HepG2 (cell line): ENCODE measurements around the gene MEA1. TPM values are rescaled to one million over a fixed set of nuclear protein-coding genes. Genes with fewer than 3 reads are reported as not detected.

Source experiments
- CENPT ChIP-seq: sonication (generic); formaldehyde crosslinking; IDR thresholded peaks from 2 replicates; pipeline ENCODE4 v1.8.0; 2022; ENCODE audit warnings: low read depth, mild to moderate bottlenecking, moderate library complexity, missing genetic modification reagents
- CHD4 ChIP-seq: fragments of 200-600 bp; sonication (generic); IDR thresholded peaks from 2 replicates; pipeline ENCODE4 v1.7.0; 2017; ENCODE audit warnings: mild to moderate bottlenecking, low read length, borderline replicate concordance
- FOXA3 ChIP-seq: IDR thresholded peaks from 2 replicates; pipeline ENCODE4 v1.6.1; 2016; ENCODE audit warnings: missing genetic modification reagents, missing compliant biosample characterization
- GABPA ChIP-seq, 2 experiments: IDR thresholded peaks; 2 replicates each; pipeline ENCODE4 v1.6.1; 2011 to 2016; ENCODE audit warnings: low read depth in 2 of 2, low read length in 1 of 2, missing biosample characterization in 1 of 2, missing genetic modification characterization in 1 of 2
- HES4 ChIP-seq: sonication (generic); formaldehyde crosslinking; IDR thresholded peaks from 2 replicates; pipeline ENCODE4 v1.9.0; 2021; ENCODE audit warnings: mild to moderate bottlenecking, missing genetic modification reagents, borderline replicate concordance
- HOXD1 ChIP-seq: sonication (generic); formaldehyde crosslinking; IDR thresholded peaks from 2 replicates; pipeline ENCODE4 v1.5.0; 2020; ENCODE audit warnings: missing genetic modification reagents
- JUND ChIP-seq: sonication (generic); formaldehyde crosslinking; IDR thresholded peaks from 2 replicates; pipeline ENCODE4 v1.8.0; 2022; ENCODE audit warnings: mild to moderate bottlenecking, missing genetic modification reagents
- MATR3 ChIP-seq: sonication (generic); formaldehyde crosslinking; IDR thresholded peaks from 2 replicates; pipeline ENCODE4 v1.4.0; 2020; ENCODE audit warnings: missing genetic modification reagents
- MED8 ChIP-seq: sonication (generic); formaldehyde crosslinking; IDR thresholded peaks from 2 replicates; pipeline ENCODE4 v1.8.1; 2023; ENCODE audit warnings: mild to moderate bottlenecking, missing genetic modification reagents; ENCODE audit not compliant: insufficient replicate concordance
- MIER2 ChIP-seq: IDR thresholded peaks from 2 replicates; pipeline ENCODE4 v1.6.1; 2016; ENCODE audit warnings: missing biosample characterization, missing genetic modification reagents
- MTF1 ChIP-seq: sonication (generic); formaldehyde crosslinking; IDR thresholded peaks from 2 replicates; pipeline ENCODE4 v1.5.0; 2020; ENCODE audit warnings: missing genetic modification reagents
- MXD4 ChIP-seq: IDR thresholded peaks from 2 replicates; pipeline ENCODE4 v1.6.1; 2016; ENCODE audit warnings: mild to moderate bottlenecking, missing biosample characterization, missing genetic modification reagents
- NCOA2 ChIP-seq: sonication (generic); formaldehyde crosslinking; IDR thresholded peaks from 2 replicates; pipeline ENCODE4 v1.8.0; 2022; ENCODE audit warnings: inconsistent platforms
- NCOR1 ChIP-seq: fragments of 200-600 bp; sonication (generic); IDR thresholded peaks from 2 replicates; pipeline ENCODE4 v1.7.0; 2017; ENCODE audit warnings: antibody characterized with exemption, low read length, borderline replicate concordance
- NFKBIZ ChIP-seq: IDR thresholded peaks from 2 replicates; pipeline ENCODE4 v1.6.1; 2018; ENCODE audit warnings: missing genetic modification reagents, missing compliant biosample characterization
- NPAS2 ChIP-seq: sonication (generic); formaldehyde crosslinking; IDR thresholded peaks from 2 replicates; pipeline ENCODE4 v1.8.0; 2022; ENCODE audit warnings: mild to moderate bottlenecking, missing genetic modification reagents, borderline replicate concordance
- NR3C1 ChIP-seq: sonication (generic); formaldehyde crosslinking; IDR thresholded peaks from 2 replicates; pipeline ENCODE4 v1.4.0; 2020; ENCODE audit warnings: missing genetic modification reagents
- PLRG1 ChIP-seq: fragments of 450-650 bp; conservative IDR thresholded peaks from 2 replicates; pipeline ENCODE4 v1.6.1; 2016
- PRPF4 ChIP-seq: fragments of 200-400 bp; formaldehyde crosslinking; IDR thresholded peaks from 2 replicates; pipeline ENCODE4 v1.6.1; 2016; ENCODE audit warnings: low read length, low read depth; ENCODE audit not compliant: poor library complexity, severe bottlenecking
- RAD51 ChIP-seq: fragments of 450-650 bp; IDR thresholded peaks from 2 replicates; pipeline ENCODE4 v1.6.1; 2016; ENCODE audit warnings: borderline replicate concordance
- RBAK ChIP-seq: sonication (generic); formaldehyde crosslinking; IDR thresholded peaks from 2 replicates; pipeline ENCODE4 v1.5.1; 2020; ENCODE audit warnings: mild to moderate bottlenecking, missing genetic modification reagents
- RXRB ChIP-seq: IDR thresholded peaks from 2 replicates; pipeline ENCODE4 v1.6.1; 2016; ENCODE audit warnings: borderline replicate concordance, missing genetic modification reagents, missing compliant biosample characterization
- STAG1 ChIP-seq: sonication (generic); formaldehyde crosslinking; IDR thresholded peaks from 2 replicates; pipeline ENCODE4 v1.4.0; 2020; ENCODE audit warnings: missing genetic modification reagents
- TBL1XR1 ChIP-seq: fragments of 150-350 bp; IDR thresholded peaks from 2 replicates; pipeline ENCODE4 v1.6.1; 2014; ENCODE audit warnings: borderline replicate concordance, low read length; ENCODE audit not compliant: partially characterized antibody
- TFAP4 ChIP-seq: sonication (generic); IDR thresholded peaks from 2 replicates; pipeline ENCODE4 v1.6.1; 2016; ENCODE audit warnings: low read depth, borderline replicate concordance
- TRIM24 ChIP-seq: sonication (generic); formaldehyde crosslinking; IDR thresholded peaks from 2 replicates; pipeline ENCODE4 v1.8.0; 2022; ENCODE audit warnings: mild to moderate bottlenecking, missing genetic modification reagents
- XBP1 ChIP-seq: sonication (generic); formaldehyde crosslinking; IDR thresholded peaks from 2 replicates; pipeline ENCODE4 v1.5.0; 2020; ENCODE audit warnings: missing genetic modification reagents
- ZC3H13 ChIP-seq: sonication (generic); formaldehyde crosslinking; IDR thresholded peaks from 2 replicates; pipeline ENCODE4 v1.8.1; 2023; ENCODE audit warnings: mild to moderate bottlenecking, missing genetic modification reagents, moderate library complexity
- ZNF274 ChIP-seq: sonication (generic); formaldehyde crosslinking; IDR thresholded peaks from 2 replicates; pipeline ENCODE4 v1.5.1; 2020; ENCODE audit warnings: mild to moderate bottlenecking, missing genetic modification reagents
- ZNF777 ChIP-seq: sonication (generic); formaldehyde crosslinking; IDR thresholded peaks from 2 replicates; pipeline ENCODE4 v1.4.0; 2020; ENCODE audit warnings: missing genetic modification reagents
- polyA plus RNA-seq, 8 experiments: library from polyadenylated mRNA; depleted of rRNA in 3 of 8; stranded (reverse) in 7 of 8; unstranded in 1 of 8; fragments of >200 nt; fragmentation: Illumina TruSeq in 4 of 8; extraction: Trizol in 4 of 8; gene quantifications; 2 replicates each; pipeline versions ENCODE4 v1.2.1 to v1.2.3, GENCODE V29; 2011 to 2016; ENCODE audit warnings: low read depth in 4 of 8, missing spikeins in 1 of 8, mixed read lengths in 1 of 8; ENCODE audit not compliant: insufficient read depth in 1 of 8
- total RNA-seq, 5 experiments: library from RNA; depleted of rRNA; stranded (reverse); fragments of >200 nt; fragmentation: Illumina TruSeq; extraction: Trizol; gene quantifications; 2 replicates each; pipeline ENCODE4 v1.2.3, GENCODE V29; 2016; ENCODE audit warnings: low read depth in 1 of 5
- TF ChIP-seq, protein P1 (sequence below): sonication (generic); formaldehyde crosslinking; IDR thresholded peaks from 2 replicates; pipeline ENCODE4 v1.9.0; 2022; ENCODE audit warnings: low read depth, missing genetic modification reagents

The MEA1 gene
- total and polyA plus RNA-seq, 2 of the 13 experiments (the other 11 are each of a cell fraction or from before 2014, with no cell fraction given): 75.6 to 86.2 TPM

GRCh38 chr6:43059168-43060033 lies 45.7 kb upstream of the MEA1 start, which contains the start of the genes KLC4 and MRPL2 (continued):
- TF ChIP-seq, protein P1, sequence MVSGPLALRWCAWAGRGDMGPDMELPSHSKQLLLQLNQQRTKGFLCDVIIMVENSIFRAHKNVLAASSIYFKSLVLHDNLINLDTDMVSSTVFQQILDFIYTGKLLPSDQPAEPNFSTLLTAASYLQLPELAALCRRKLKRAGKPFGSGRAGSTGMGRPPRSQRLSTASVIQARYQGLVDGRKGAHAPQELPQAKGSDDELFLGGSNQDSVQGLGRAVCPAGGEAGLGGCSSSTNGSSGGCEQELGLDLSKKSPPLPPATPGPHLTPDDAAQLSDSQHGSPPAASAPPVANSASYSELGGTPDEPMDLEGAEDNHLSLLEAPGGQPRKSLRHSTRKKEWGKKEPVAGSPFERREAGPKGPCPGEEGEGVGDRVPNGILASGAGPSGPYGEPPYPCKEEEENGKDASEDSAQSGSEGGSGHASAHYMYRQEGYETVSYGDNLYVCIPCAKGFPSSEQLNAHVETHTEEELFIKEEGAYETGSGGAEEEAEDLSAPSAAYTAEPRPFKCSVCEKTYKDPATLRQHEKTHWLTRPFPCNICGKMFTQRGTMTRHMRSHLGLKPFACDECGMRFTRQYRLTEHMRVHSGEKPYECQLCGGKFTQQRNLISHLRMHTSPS (CRISPR knock-in tag): no peak
- TF ChIP-seq PRPF4: no peak
- no peak for TF ChIP-seq HOXD1 (CRISPR knock-in tag)
- TF ChIP-seq NPAS2 (CRISPR knock-in tag): no peak
- no peak; the same call in none of the 2 replicates for TF ChIP-seq ZNF777
- TF ChIP-seq CHD4: no peak
- TF ChIP-seq TBL1XR1: no peak
- TF ChIP-seq NCOR1: peak; percentile 83; the same call in 1 of the 2 replicates
- TF ChIP-seq RBAK (CRISPR knock-in tag): 0 out of 2 replicates have a peak, but pooled peaks have one; percentile 29
- no peak for TF ChIP-seq RXRB (CRISPR knock-in tag)
- no peak for TF ChIP-seq MED8 (CRISPR knock-in tag)
- TF ChIP-seq MIER2 (CRISPR knock-in tag): 0 out of 2 replicates have a peak, but pooled peaks have one; percentile 8
- TF ChIP-seq MXD4 (CRISPR knock-in tag): peak; percentile 69; the same call in 1 of the 2 replicates
- no peak; the same call in 1 of the 2 replicates for TF ChIP-seq MTF1 (CRISPR knock-in tag)
- peak; percentile 80; the same call in 1 of the 2 replicates for TF ChIP-seq ZNF274 (CRISPR knock-in tag)
- TF ChIP-seq TFAP4: no peak
- TF ChIP-seq RAD51: no peak
- TF ChIP-seq XBP1 (CRISPR knock-in tag): 0 out of 2 replicates have a peak, but pooled peaks have one; percentile 28
- no peak for TF ChIP-seq MATR3 (CRISPR knock-in tag)
- TF ChIP-seq JUND (CRISPR knock-in tag): 0 out of 2 replicates have a peak, but pooled peaks have one; percentile 44
- TF ChIP-seq STAG1 (CRISPR knock-in tag): no peak
- no peak for TF ChIP-seq CENPT
- TF ChIP-seq HES4: 0 out of 2 replicates have a peak, but pooled peaks have one; percentile 57
- TF ChIP-seq NFKBIZ (CRISPR knock-in tag): 0 out of 2 replicates have a peak, but pooled peaks have one; percentile 39
- no peak for TF ChIP-seq TRIM24 (CRISPR knock-in tag)
- TF ChIP-seq NCOA2 (CRISPR knock-in tag): no peak
- no peak for TF ChIP-seq ZC3H13 (CRISPR knock-in tag)
- no peak for TF ChIP-seq PLRG1
- TF ChIP-seq NR3C1: no peak
- TF ChIP-seq GABPA (IDR thresholded peaks at IDR 0.05; ENCODE audit: low read depth, low read length): no peak
- peak; percentile 81 for TF ChIP-seq GABPA (CRISPR knock-in tag; IDR thresholded peaks at IDR 0.05; ENCODE audit: low read depth)
- peak; percentile 67 for TF ChIP-seq FOXA3 (CRISPR knock-in tag)
